ENCODE results near the gene DCLK1. TPM values are rescaled to one million over a fixed set of nuclear protein-coding genes. Genes with fewer than 3 reads are reported as not detected.
A peak's percentile ranks its signal among the peaks of the same experiment; 100 is the strongest.

Gene DCLK1
- total RNA-seq, 1 experiment from 2014 or later: 36.2 TPM

DNA sequence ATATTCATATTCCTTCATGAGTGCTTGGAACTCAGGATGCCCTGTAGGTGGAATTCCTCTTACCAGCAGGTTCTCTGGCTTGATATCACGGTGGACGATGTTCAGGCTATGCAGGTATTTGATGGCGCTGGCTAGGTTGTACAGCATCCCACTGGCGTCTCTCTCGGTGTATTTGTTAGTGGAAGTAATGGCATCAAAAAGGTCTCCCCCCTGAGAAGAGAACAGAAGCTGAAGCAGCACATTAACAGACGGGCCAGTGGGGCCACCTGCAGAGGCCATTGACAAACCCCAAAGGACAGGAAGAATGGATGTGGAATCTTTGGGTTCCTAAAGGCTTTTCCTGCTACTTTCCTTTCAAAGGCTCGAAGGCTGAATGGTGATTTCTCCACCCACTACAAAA, 308.5 kb downstream of the DCLK1 start:
- peak overlapping the region in 1 of 3 experiments; percentile 55; a peak in 2 of 7 replicates for H3K27ac Mint-ChIP-seq
- no peak for TF ChIP-seq CTCF (conservative IDR thresholded peaks at IDR 0.05)
- Histone ChIP-seq H3K18ac (ENCODE audit: insufficient read length, low read depth, low read length) (no peak overlapping the region), H3K4ac (ENCODE audit: low read depth, low read length) (no peak overlapping the region), H3K14ac (ENCODE audit: insufficient read depth, low read length) (peak overlapping the region; percentile 65; the same call in 1 of the 2 replicates), H3K27ac (ENCODE audit: insufficient read length, low read depth, low read length) (no peak overlapping the region), H2AK5ac (ENCODE audit: insufficient read length, low read length) (no peak overlapping the region), H3K4me1 (ENCODE audit: insufficient read depth, low read length) (peaks cover 7% of the 10 kb centered on the region), H3K9me3 (ENCODE audit: control insufficient read depth, low read depth, low read length) (no peaks in the 10 kb centered on the region), H3K56ac (ENCODE audit: insufficient read length, low read depth, low read length) (no peak overlapping the region), H3K79me1 (ENCODE audit: insufficient read depth, low read depth, low read length, poor library complexity, severe bottlenecking) (no peaks in the 10 kb centered on the region), H3K4me2 (ENCODE audit: insufficient read depth, insufficient read length, low read length) (no peak overlapping the region), H3K23me2 (ENCODE audit: insufficient read length, low read depth, low read length, poor library complexity, severe bottlenecking) (no peaks in the 10 kb centered on the region), H4K91ac (ENCODE audit: insufficient read length, low read depth, low read length) (no peak overlapping the region), H2BK20ac (ENCODE audit: low read depth, low read length, poor library complexity, severe bottlenecking) (no peak overlapping the region), H3K9ac (ENCODE audit: extremely low read depth, insufficient read length, low read length) (no peak overlapping the region), H4K8ac (replicated peaks; ENCODE audit: insufficient read length, low read depth, low read length) (no peak overlapping the region), H3K23ac (ENCODE audit: insufficient read length, low read depth, low read length) (no peak overlapping the region), H2BK120ac (ENCODE audit: low read depth, low read length, poor library complexity, severe bottlenecking) (no peak overlapping the region), H2AFZ (ENCODE audit: low read length) (no peak overlapping the region), H3K79me2 (ENCODE audit: insufficient read depth, low read length) (no peaks in the 10 kb centered on the region), H2BK12ac (ENCODE audit: insufficient read length, low read depth, low read length) (no peak overlapping the region), H2BK15ac (ENCODE audit: low read depth, low read length) (no peak overlapping the region), H4K5ac (ENCODE audit: insufficient read length, low read depth, low read length) (no peak overlapping the region), H2BK5ac (ENCODE audit: insufficient read length, low read length) (no peak overlapping the region), H3K27me3 (ENCODE audit: insufficient read depth, low read length) (no peaks in the 10 kb centered on the region), H3T11ph (ENCODE audit: low read length) (no peak overlapping the region), H4K20me1 (ENCODE audit: control insufficient read depth, insufficient read depth, insufficient read length) (no peaks in the 10 kb centered on the region)
- H3K27me3 Mint-ChIP-seq (ENCODE audit: low read depth): no peaks in the 10 kb centered on the region
- peaks cover 1 to 33% (median 14%) of the 10 kb centered on the region in 3 experiments; a peak in 4 of 7 replicates for H3K36me3 Mint-ChIP-seq (ENCODE audit: insufficient read depth in 1 of 3, low read depth in 3 of 3)
- no peak for DNase-seq
- H3K4me1 Mint-ChIP-seq: peaks cover 8 to 11% of the 10 kb centered on the region in 2 experiments
- H3K9me3 Mint-ChIP-seq: no peaks in the 10 kb centered on the region
- WGBS (ENCODE audit: extremely low coverage, insufficient read length, low lambda C conversion rate): no CpG with 5 or more reads among the region's 7 CpGs
- H3K4me3 Mint-ChIP-seq: no peak overlapping the region
